Small intestine (tissue), 7 donors: ENCODE measurements around the gene POU2F3. TPM values are rescaled to one million over a fixed set of nuclear protein-coding genes. Genes with fewer than 3 reads are reported as not detected.

Experiments used
- DNase-seq, 2 donors: peaks; one replicate each; pipeline versions ENCODE4 v3.0.0 to v3.0.0-alpha.2; 2013
- FAIRE-seq: peaks from 2 replicates; lab custom pipeline; 2012; peaks lifted over from hg19 to GRCh38; lab: Jason Lieb, UNC
- H3K27ac ChIP-seq, 3 donors: one replicate each; pipeline ENCODE4 v1.5.1; 2013; ENCODE audit warnings: low read length in 2 of 3, mild to moderate bottlenecking in 2 of 3, control low read depth in 1 of 3, inconsistent platforms in 1 of 3, low read depth in 1 of 3, moderate library complexity in 1 of 3
- H3K27me3 ChIP-seq, 3 donors: one replicate each; pipeline ENCODE4 v1.6.1; 2013; ENCODE audit warnings: low read length in 3 of 3, inconsistent platforms in 1 of 3; ENCODE audit not compliant: control insufficient read depth in 3 of 3, insufficient read depth in 3 of 3
- H3K36me3 ChIP-seq, 3 donors: one replicate each; pipeline ENCODE4 v1.6.1; 2013; ENCODE audit warnings: low read length in 3 of 3, inconsistent platforms in 1 of 3, low read depth in 1 of 3, mild to moderate bottlenecking in 1 of 3, moderate library complexity in 1 of 3; ENCODE audit not compliant: control insufficient read depth in 3 of 3, insufficient read depth in 2 of 3
- H3K4me1 ChIP-seq, 3 donors: one replicate each; pipeline ENCODE4 v1.6.1; 2013; ENCODE audit warnings: low read length in 2 of 3, inconsistent platforms in 1 of 3, low read depth in 1 of 3, mild to moderate bottlenecking in 1 of 3, moderate library complexity in 1 of 3; ENCODE audit not compliant: control insufficient read depth in 3 of 3, insufficient read depth in 2 of 3
- H3K4me3 ChIP-seq, 3 donors: one replicate each; pipeline ENCODE4 v1.5.1; 2013; ENCODE audit warnings: low read length in 3 of 3, control low read depth in 1 of 3, inconsistent platforms in 1 of 3, low read depth in 1 of 3, mild to moderate bottlenecking in 1 of 3, moderate library complexity in 1 of 3
- H3K9me3 ChIP-seq, 2 donors: one replicate each; pipeline ENCODE4 v1.6.1; 2013; ENCODE audit warnings: low read depth in 1 of 2, low read length in 1 of 2; ENCODE audit not compliant: control insufficient read depth in 2 of 2, insufficient read depth in 1 of 2
- WGBS, 3 donors: extraction: QIAGEN DNeasy Blood & Tissue Kit; methylation state at CpG; one replicate each; pipeline ENCODE4 v1.1.7; 2013; 5-methylcytosine and 5-hydroxymethylcytosine counted together
- polyA plus RNA-seq, 4 donors: library from polyadenylated mRNA; stranded (reverse) in 3 of 4; unstranded in 1 of 4; fragments of 200-250 nt in 3 of 4; fragments of 120-200 nt in 1 of 4; gene quantifications; one replicate each; pipeline versions ENCODE4 v1.2.1 to v1.2.3, GENCODE V29; 2013
- donor health status: healthy with polysubstance abuse.
- donor health status: control.
- donor health status: control.
- donor health status: Bipolar disorder and iron deficiency.
- donor health status: healthy.

POU2F3 gene
- polyA plus RNA-seq, 4 donors = 1.0 to 1.6 (median 1.4) TPM

- H3K36me3 ChIP-seq = peaks cover 0 to 47% (median 2%) of the 10 kb centered on the region in 3 donors
- DNase-seq (peak; percentile 80 to 83), FAIRE-seq (no peak)
- 12 to 48% (median 40%) methylated on average over 2 of the region's 2 CpGs for WGBS, 3 donors
- H3K27ac ChIP-seq = peak overlapping the region; percentile 88 to 93 (median 92)
- H3K4me1 ChIP-seq = peaks cover 5 to 68% (median 19%) of the 10 kb centered on the region in 3 donors
- H3K4me3 ChIP-seq = peak overlapping the region; percentile 64 to 96 (median 92)
- no peaks in the 10 kb centered on the region for H3K9me3 ChIP-seq
- H3K27me3 ChIP-seq = no peaks in the 10 kb centered on the region
Observed at GRCh38 chr11:120212926-120213325, 27.0 kb upstream of the POU2F3 start.

GRCh38 chr11:120214581-120214980 lies 25.4 kb upstream of the POU2F3 start:
- Histone ChIP-seq H3K27ac (no peak overlapping the region), H3K36me3 (peaks cover 0 to 64% (median 2%) of the 10 kb centered on the region in 3 donors), H3K9me3 (no peaks in the 10 kb centered on the region), H3K4me3 (no peak overlapping the region), H3K27me3 (no peaks in the 10 kb centered on the region), H3K4me1 (peaks cover 5 to 68% (median 18%) of the 10 kb centered on the region in 3 donors)
- WGBS, 3 donors = 85 to 96% (median 91%) methylated on average over 7 of the region's 7 CpGs
- DNase-seq (no peak), FAIRE-seq (no peak)

GRCh38 chr11:120215634-120216033 lies 24.3 kb upstream of the POU2F3 start:
- no peak for FAIRE-seq
- H3K4me3 ChIP-seq = no peak overlapping the region
- peak overlapping the region; percentile 5 to 73 (median 32) for H3K27ac ChIP-seq
- WGBS, 3 donors = 47 to 66% (median 53%) methylated on average over 5 of the region's 5 CpGs
- no peaks in the 10 kb centered on the region for H3K27me3 ChIP-seq
- H3K4me1 ChIP-seq = peaks cover 7 to 71% (median 16%) of the 10 kb centered on the region in 3 donors
- H3K36me3 ChIP-seq = peaks cover 0 to 74% (median 2%) of the 10 kb centered on the region in 3 donors
- peak in 1 of 2 donors; percentile 46 for DNase-seq
- H3K9me3 ChIP-seq = no peaks in the 10 kb centered on the region

GRCh38 chr11:120216426-120217102 lies 23.4 kb upstream of the POU2F3 start:
- H3K4me3 ChIP-seq = no peak overlapping the region
- WGBS, 3 donors = 84 to 87% (median 86%) methylated on average over 8 of the region's 8 CpGs
- no peaks in the 10 kb centered on the region for H3K27me3 ChIP-seq
- H3K36me3 ChIP-seq = peaks cover 0 to 79% (median 2%) of the 10 kb centered on the region in 3 donors
- FAIRE-seq = no peak
- no peaks in the 10 kb centered on the region for H3K9me3 ChIP-seq
- no peak for DNase-seq
- peaks cover 7 to 80% (median 23%) of the 10 kb centered on the region in 3 donors for H3K4me1 ChIP-seq
- H3K27ac ChIP-seq = peak overlapping the region in 2 of 3 donors; percentile 8 to 73

GRCh38 chr11:120217526-120217925 lies 22.4 kb upstream of the POU2F3 start:
- peaks cover 7 to 86% (median 23%) of the 10 kb centered on the region in 3 donors for H3K4me1 ChIP-seq
- WGBS, 3 donors = 78 to 81% (median 78%) methylated on average over 9 to 12 of the region's 12 CpGs
- peak overlapping the region; percentile 32 to 62 (median 50) for H3K27ac ChIP-seq
- no peaks in the 10 kb centered on the region for H3K9me3 ChIP-seq
- no peak for FAIRE-seq
- peaks cover 0 to 84% (median 2%) of the 10 kb centered on the region in 3 donors for H3K36me3 ChIP-seq
- H3K27me3 ChIP-seq = no peaks in the 10 kb centered on the region
- H3K4me3 ChIP-seq = no peak overlapping the region
- DNase-seq = no peak

- H3K36me3 ChIP-seq = peaks cover 0 to 89% (median 2%) of the 10 kb centered on the region in 3 donors
- H3K27ac ChIP-seq = peak overlapping the region; percentile 43 to 62 (median 50)
- 46 to 51% (median 51%) methylated on average over 11 to 12 of the region's 12 CpGs for WGBS, 3 donors
- H3K27me3 ChIP-seq = no peaks in the 10 kb centered on the region
- H3K9me3 ChIP-seq = no peaks in the 10 kb centered on the region
- FAIRE-seq (no peak), DNase-seq (peak in 1 of 2 donors; percentile 64)
- no peak overlapping the region for H3K4me3 ChIP-seq
- H3K4me1 ChIP-seq = peaks cover 7 to 81% (median 21%) of the 10 kb centered on the region in 3 donors
Observed at GRCh38 chr11:120217941-120218694, 21.8 kb upstream of the POU2F3 start.

- DNase-seq = no peak
- H3K36me3 ChIP-seq = peaks cover 0 to 88% (median 2%) of the 10 kb centered on the region in 3 donors
- 63 to 78% (median 76%) methylated on average over 10 of the region's 10 CpGs for WGBS, 3 donors
- H3K9me3 ChIP-seq = no peaks in the 10 kb centered on the region
- peak overlapping the region; percentile 50 to 67 (median 62) for H3K27ac ChIP-seq
- no peak for FAIRE-seq
- no peaks in the 10 kb centered on the region for H3K27me3 ChIP-seq
- peaks cover 7 to 77% (median 18%) of the 10 kb centered on the region in 3 donors for H3K4me1 ChIP-seq
- H3K4me3 ChIP-seq = no peak overlapping the region
Observed at GRCh38 chr11:120218695-120219033, 21.3 kb upstream of the POU2F3 start.

GRCh38 chr11:120219232-120219937 lies 20.6 kb upstream of the POU2F3 start:
- H3K4me1 ChIP-seq = peaks cover 3 to 75% (median 16%) of the 10 kb centered on the region in 3 donors
- no peak for FAIRE-seq

More at GRCh38 chr11:120219232-120219937, 20.6 kb upstream of the POU2F3 start:
- Histone ChIP-seq H3K27me3 (no peaks in the 10 kb centered on the region), H3K9me3 (no peaks in the 10 kb centered on the region), H3K36me3 (peaks cover 0 to 89% (median 2%) of the 10 kb centered on the region in 3 donors), H3K4me3 (no peak overlapping the region), H3K27ac (peak overlapping the region; percentile 2 to 74 (median 67))
- DNase-seq = peak in 1 of 2 donors; percentile 25
- 62 to 81% (median 76%) methylated on average over 11 to 13 of the region's 13 CpGs for WGBS, 3 donors
